SK-N-SH (cell line): ENCODE measurements around the gene SMIM3. TPM values are rescaled to one million over a fixed set of nuclear protein-coding genes. Genes with fewer than 3 reads are reported as not detected.

Source experiments
- CTCF ChIA-PET: fragments of 300-600, 350-600 bp; formaldehyde crosslinking; extraction: SDS; loops from one replicate; lab custom pipeline; 2021; lab: Yijun Ruan, JAX
- POLR2A ChIA-PET: fragments of 350-600 bp; sonication (Branson Sonifier 250); formaldehyde crosslinking; extraction: SDS; loops from one replicate; lab custom pipeline; 2020; ENCODE audit warnings: antibody characterized with exemption, inconsistent platforms; lab: Yijun Ruan, JAX
- DNase-seq: peaks from one replicate; pipeline ENCODE4 v3.0.0; 2012
- H2AFZ ChIP-seq: fragments of 200-600 bp; sonication (generic); 2 replicates; pipeline ENCODE4 v1.8.1; 2016; ENCODE audit warnings: antibody characterized with exemption, mild to moderate bottlenecking, low read depth
- H3F3A ChIP-seq: fragments of 200-600 bp; sonication (generic); replicated peaks from 2 replicates; pipeline ENCODE3; 2016; ENCODE audit warnings: antibody characterized with exemption, mild to moderate bottlenecking; ENCODE audit not compliant: insufficient read depth
- H3K27ac ChIP-seq, 2 experiments: fragments of 200-500 bp in 1 of 2; fragments of 200-600 bp in 1 of 2; sonication (Bioruptor generic) in 1 of 2; sonication (generic), shearing (Covaris generic) in 1 of 2; 2 replicates each; pipeline versions ENCODE4 v1.5.1 to v1.6.1; 2014 to 2016; ENCODE audit warnings: low read depth in 2 of 2, inconsistent platforms in 1 of 2, low read length in 1 of 2, mild to moderate bottlenecking in 1 of 2, mixed read lengths in 1 of 2
- H3K27me3 ChIP-seq: fragments of 200-600 bp; sonication (generic), shearing (Covaris generic); 2 replicates; pipeline ENCODE4 v1.6.1; 2016; ENCODE audit warnings: mixed run types; ENCODE audit not compliant: insufficient read depth
- H3K36me3 ChIP-seq, 2 experiments: fragments of 200-500 bp in 1 of 2; fragments of 200-600 bp in 1 of 2; sonication (Bioruptor generic) in 1 of 2; sonication (generic) in 1 of 2; replicated peaks in 1 of 2; 2 replicates each; pipeline versions ENCODE3 to v1.5.1; 2014 to 2016; ENCODE audit warnings: low read length in 1 of 2, mild to moderate bottlenecking in 1 of 2; ENCODE audit not compliant: insufficient read depth in 2 of 2, control insufficient read depth in 1 of 2
- H3K4me1 ChIP-seq, 2 experiments: fragments of 200-500 bp in 1 of 2; fragments of 200-600 bp in 1 of 2; sonication (Bioruptor generic) in 1 of 2; sonication (generic), shearing (Covaris generic) in 1 of 2; 2 replicates each; pipeline versions ENCODE4 v1.5.1 to v1.6.1; 2014 to 2016; ENCODE audit warnings: low read depth in 1 of 2, low read length in 1 of 2, mixed run types in 1 of 2; ENCODE audit not compliant: insufficient read depth in 2 of 2, control insufficient read depth in 1 of 2
- H3K4me2 ChIP-seq: fragments of 200-600 bp; sonication (generic), shearing (Covaris generic); 2 replicates; pipeline ENCODE4 v1.6.1; 2017; ENCODE audit warnings: mixed run types
- H3K4me3 ChIP-seq, 2 experiments: fragments of 200-500 bp in 1 of 2; fragments of 200-600 bp in 1 of 2; sonication (Bioruptor generic) in 1 of 2; sonication (generic), shearing (Covaris generic) in 1 of 2; 2 replicates each; pipeline versions ENCODE4 v1.5.1 to v1.8.1; 2014 to 2016; ENCODE audit warnings: low read depth in 2 of 2, inconsistent platforms in 1 of 2, low read length in 1 of 2, mild to moderate bottlenecking in 1 of 2, mixed read lengths in 1 of 2, moderate library complexity in 1 of 2
- H3K79me2 ChIP-seq: fragments of 200-600 bp; sonication (generic); 2 replicates; pipeline ENCODE4 v1.8.1; 2017; ENCODE audit warnings: mild to moderate bottlenecking; ENCODE audit not compliant: insufficient read depth
- H3K9ac ChIP-seq: fragments of 200-600 bp; sonication (generic); 2 replicates; pipeline ENCODE4 v1.6.1; 2017; ENCODE audit warnings: mixed run types
- H3K9me2 ChIP-seq: fragments of 200-600 bp; sonication (generic); 2 replicates; pipeline ENCODE4 v1.6.1; 2017; ENCODE audit warnings: mixed run types
- H3K9me3 ChIP-seq: fragments of 200-600 bp; sonication (generic); 2 replicates; pipeline ENCODE4 v1.6.1; 2017; ENCODE audit warnings: mixed run types, mild to moderate bottlenecking, moderate library complexity
- H4K20me1 ChIP-seq: fragments of 200-600 bp; sonication (generic); 2 replicates; pipeline ENCODE4 v1.6.1; 2017; ENCODE audit warnings: mild to moderate bottlenecking, mixed run types; ENCODE audit not compliant: insufficient read depth
- ELF1 ChIP-seq: IDR thresholded peaks from 2 replicates; pipeline ENCODE4 v1.4.0; 2012
- EP300 ChIP-seq, 2 experiments: IDR thresholded peaks; 2 replicates each; pipeline versions ENCODE4 v1.4.0 to v1.6.1; 2012; ENCODE audit warnings: borderline replicate concordance in 1 of 2, low read depth in 1 of 2, low read length in 1 of 2
- EZH2phosphoT487 ChIP-seq: fragments of 200-600 bp; sonication (generic); IDR thresholded peaks from 2 replicates; pipeline ENCODE4 v1.6.1; 2017; ENCODE audit warnings: low read depth, mixed run types, mild to moderate bottlenecking, antibody characterized with exemption, moderate library complexity, borderline replicate concordance
- FOSL2 ChIP-seq: IDR thresholded peaks from 2 replicates; pipeline ENCODE4 v1.4.0; 2012; ENCODE audit warnings: low read depth, mild to moderate bottlenecking, moderate library complexity, borderline replicate concordance
- FOXJ3 ChIP-seq: sonication (generic); formaldehyde crosslinking; IDR thresholded peaks from 2 replicates; pipeline ENCODE4 v1.5.1; 2020; ENCODE audit warnings: mild to moderate bottlenecking, missing genetic modification reagents
- FOXM1 ChIP-seq: IDR thresholded peaks from 2 replicates; pipeline ENCODE4 v1.4.0; 2012; ENCODE audit warnings: low read depth, mild to moderate bottlenecking
- MEF2A ChIP-seq: IDR thresholded peaks from 2 replicates; pipeline ENCODE4 v1.4.0; 2012; ENCODE audit warnings: low read depth, borderline replicate concordance
- NFIC ChIP-seq: IDR thresholded peaks from 2 replicates; pipeline ENCODE4 v1.4.0; 2012; ENCODE audit warnings: borderline replicate concordance
- PBX3 ChIP-seq: IDR thresholded peaks from 2 replicates; pipeline ENCODE4; 2012
- POLR2AphosphoS5 ChIP-seq: IDR thresholded peaks from 2 replicates; pipeline ENCODE4 v1.6.1; 2012; ENCODE audit warnings: low read depth, low read length
- RCOR1 ChIP-seq: fragments of 150-350 bp; IDR thresholded peaks from 2 replicates; pipeline ENCODE4 v1.6.1; 2017; ENCODE audit warnings: antibody characterized with exemption, low read length
- REST ChIP-seq: IDR thresholded peaks from 2 replicates; pipeline ENCODE4 v1.6.1; 2012; ENCODE audit warnings: mild to moderate bottlenecking, low read depth, low read length, moderate library complexity
- RXRA ChIP-seq: IDR thresholded peaks from 2 replicates; pipeline ENCODE4 v1.4.0; 2012; ENCODE audit warnings: low read depth, mild to moderate bottlenecking, borderline replicate concordance
- SIN3A ChIP-seq: IDR thresholded peaks from 2 replicates; pipeline ENCODE4 v1.6.1; 2012; ENCODE audit warnings: low read depth, mild to moderate bottlenecking, low read length, moderate library complexity, borderline replicate concordance
- SMC3 ChIP-seq: IDR thresholded peaks from 2 replicates; pipeline ENCODE4 v1.6.1; 2012; ENCODE audit warnings: low read depth, low read length, improper control_type of control experiment
- TCF12 ChIP-seq: IDR thresholded peaks from 2 replicates; pipeline ENCODE4 v1.4.0; 2012
- USF1 ChIP-seq: IDR thresholded peaks from 2 replicates; pipeline ENCODE4 v1.4.0; 2012; ENCODE audit warnings: low read depth, borderline replicate concordance
- whole genome bisulfite sequencing: methylation state at CpG from one replicate; pipeline ENCODE4 v1.1.6; 2017; ENCODE audit warnings: low lambda C conversion rate; 5-methylcytosine and 5-hydroxymethylcytosine counted together
- polyA plus RNA-seq, 3 experiments: library from polyadenylated mRNA; depleted of rRNA; stranded (reverse); fragments of >200 nt; gene quantifications; 2 replicates each; pipeline ENCODE4 v1.2.3, GENCODE V29; 2012
- TF ChIP-seq, protein P1 (sequence below): IDR thresholded peaks from 2 replicates; pipeline ENCODE4 v1.4.0; 2012; ENCODE audit warnings: low read depth
- TF ChIP-seq, protein P2 (sequence below): fragments of 200-600 bp; sonication (generic); IDR thresholded peaks from 2 replicates; pipeline ENCODE4 v1.6.1; 2017; ENCODE audit warnings: antibody characterized with exemption, mild to moderate bottlenecking, moderate library complexity
- TF ChIP-seq, protein P3 (sequence below): IDR thresholded peaks from 2 replicates; pipeline ENCODE4 v1.4.0; 2012; ENCODE audit warnings: low read depth, borderline replicate concordance

The SMIM3 gene
- polyA plus RNA-seq, 1 of the 3 experiments (the other 2 are of a cell fraction): 39.9 TPM

DNA sequence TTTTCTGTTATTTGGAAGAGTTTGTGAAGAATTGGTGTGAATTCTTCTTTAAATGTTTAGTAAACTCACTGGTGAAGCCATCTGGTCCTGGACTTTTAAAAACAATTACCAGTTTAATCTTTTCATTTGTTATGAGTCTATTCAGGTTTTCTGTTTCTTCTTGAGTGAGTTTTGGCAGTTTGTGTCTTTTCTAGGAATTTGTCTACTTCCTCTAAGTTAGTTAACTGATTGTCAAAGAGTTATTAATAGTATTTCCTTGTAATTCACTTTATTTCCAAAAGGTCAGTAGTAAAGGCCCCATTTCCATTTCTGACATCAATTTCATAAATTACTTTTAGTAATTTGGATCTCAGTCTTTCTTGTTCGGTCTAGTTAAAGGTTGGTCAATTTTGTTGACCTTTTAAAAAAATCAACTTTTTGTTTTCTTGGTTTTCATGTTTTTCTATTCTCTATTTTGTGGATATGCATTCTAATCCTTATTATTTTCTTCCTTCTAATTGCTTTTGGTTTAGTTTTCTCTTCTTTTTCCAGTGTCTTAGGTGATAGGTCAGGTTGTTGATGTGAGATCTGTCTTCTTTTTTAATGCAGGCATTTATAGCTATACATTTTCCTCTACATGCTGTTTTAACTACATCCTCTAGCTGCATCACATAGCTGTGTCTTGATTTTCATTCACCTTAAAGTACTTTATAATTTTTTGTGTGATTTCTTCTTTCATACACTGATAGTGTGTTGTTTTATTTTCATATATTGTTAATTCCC lies 7.3 kb upstream of the SMIM3 start:
- no peaks in the 10 kb centered on the region for H3K36me3 ChIP-seq
- no peaks in the 10 kb centered on the region for H3K79me2 ChIP-seq
- H3K4me3 ChIP-seq: no peak overlapping the region
- no peak overlapping the region for H2AFZ ChIP-seq
- no peak for DNase-seq
- no peak overlapping the region for H3K27ac ChIP-seq
- H3K4me1 ChIP-seq: 0 out of 4 replicates have a peak, but pooled peaks cover 0 to 11% of the 10 kb centered on the region in 2 experiments
- no peaks in the 10 kb centered on the region for H3K27me3 ChIP-seq
- H3K9ac ChIP-seq: no peak overlapping the region
- TF ChIP-seq RCOR1 (no peak), REST (no peak), EZH2phosphoT487 (no peak), SMC3 (no peak), TCF12 (no peak), RXRA (no peak), PBX3 (no peak), FOXJ3 (CRISPR knock-in tag) (no peak), ELF1 (no peak), SIN3A (no peak), NFIC (no peak), USF1 (no peak), MEF2A (no peak), FOSL2 (no peak), EP300 (IDR thresholded peaks at IDR 0.05; ENCODE audit: borderline replicate concordance in 1 of 2, low read depth in 1 of 2, low read length in 1 of 2) (no peak), FOXM1 (no peak), POLR2AphosphoS5 (no peak)
- TF ChIP-seq, protein P1, sequence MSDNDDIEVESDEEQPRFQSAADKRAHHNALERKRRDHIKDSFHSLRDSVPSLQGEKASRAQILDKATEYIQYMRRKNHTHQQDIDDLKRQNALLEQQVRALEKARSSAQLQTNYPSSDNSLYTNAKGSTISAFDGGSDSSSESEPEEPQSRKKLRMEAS: no peak
- TF ChIP-seq, protein P2, sequence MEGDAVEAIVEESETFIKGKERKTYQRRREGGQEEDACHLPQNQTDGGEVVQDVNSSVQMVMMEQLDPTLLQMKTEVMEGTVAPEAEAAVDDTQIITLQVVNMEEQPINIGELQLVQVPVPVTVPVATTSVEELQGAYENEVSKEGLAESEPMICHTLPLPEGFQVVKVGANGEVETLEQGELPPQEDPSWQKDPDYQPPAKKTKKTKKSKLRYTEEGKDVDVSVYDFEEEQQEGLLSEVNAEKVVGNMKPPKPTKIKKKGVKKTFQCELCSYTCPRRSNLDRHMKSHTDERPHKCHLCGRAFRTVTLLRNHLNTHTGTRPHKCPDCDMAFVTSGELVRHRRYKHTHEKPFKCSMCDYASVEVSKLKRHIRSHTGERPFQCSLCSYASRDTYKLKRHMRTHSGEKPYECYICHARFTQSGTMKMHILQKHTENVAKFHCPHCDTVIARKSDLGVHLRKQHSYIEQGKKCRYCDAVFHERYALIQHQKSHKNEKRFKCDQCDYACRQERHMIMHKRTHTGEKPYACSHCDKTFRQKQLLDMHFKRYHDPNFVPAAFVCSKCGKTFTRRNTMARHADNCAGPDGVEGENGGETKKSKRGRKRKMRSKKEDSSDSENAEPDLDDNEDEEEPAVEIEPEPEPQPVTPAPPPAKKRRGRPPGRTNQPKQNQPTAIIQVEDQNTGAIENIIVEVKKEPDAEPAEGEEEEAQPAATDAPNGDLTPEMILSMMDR: no peak
- TF ChIP-seq, protein P3, sequence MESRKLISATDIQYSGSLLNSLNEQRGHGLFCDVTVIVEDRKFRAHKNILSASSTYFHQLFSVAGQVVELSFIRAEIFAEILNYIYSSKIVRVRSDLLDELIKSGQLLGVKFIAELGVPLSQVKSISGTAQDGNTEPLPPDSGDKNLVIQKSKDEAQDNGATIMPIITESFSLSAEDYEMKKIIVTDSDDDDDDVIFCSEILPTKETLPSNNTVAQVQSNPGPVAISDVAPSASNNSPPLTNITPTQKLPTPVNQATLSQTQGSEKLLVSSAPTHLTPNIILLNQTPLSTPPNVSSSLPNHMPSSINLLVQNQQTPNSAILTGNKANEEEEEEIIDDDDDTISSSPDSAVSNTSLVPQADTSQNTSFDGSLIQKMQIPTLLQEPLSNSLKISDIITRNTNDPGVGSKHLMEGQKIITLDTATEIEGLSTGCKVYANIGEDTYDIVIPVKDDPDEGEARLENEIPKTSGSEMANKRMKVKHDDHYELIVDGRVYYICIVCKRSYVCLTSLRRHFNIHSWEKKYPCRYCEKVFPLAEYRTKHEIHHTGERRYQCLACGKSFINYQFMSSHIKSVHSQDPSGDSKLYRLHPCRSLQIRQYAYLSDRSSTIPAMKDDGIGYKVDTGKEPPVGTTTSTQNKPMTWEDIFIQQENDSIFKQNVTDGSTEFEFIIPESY: no peak
- peaks cover 3% of the 10 kb centered on the region for H3F3A ChIP-seq
- H3K4me2 ChIP-seq: no peak overlapping the region
- no peaks in the 10 kb centered on the region for H3K9me3 ChIP-seq
- CTCF ChIA-PET: interaction anchor here (0.7 to 0.8 kb wide), 2 partner anchors 30 to 126 kb away, joined by 3 read pairs; no protein-coding TSS in a partner anchor
- WGBS: 66% methylated on average over 1 of the region's 1 CpG
- POLR2A ChIA-PET: no interaction called here
- no peaks in the 10 kb centered on the region for H4K20me1 ChIP-seq
- no peaks in the 10 kb centered on the region for H3K9me2 ChIP-seq
